ENCODE data around the gene URB1.

The URB1 gene

DNA sequence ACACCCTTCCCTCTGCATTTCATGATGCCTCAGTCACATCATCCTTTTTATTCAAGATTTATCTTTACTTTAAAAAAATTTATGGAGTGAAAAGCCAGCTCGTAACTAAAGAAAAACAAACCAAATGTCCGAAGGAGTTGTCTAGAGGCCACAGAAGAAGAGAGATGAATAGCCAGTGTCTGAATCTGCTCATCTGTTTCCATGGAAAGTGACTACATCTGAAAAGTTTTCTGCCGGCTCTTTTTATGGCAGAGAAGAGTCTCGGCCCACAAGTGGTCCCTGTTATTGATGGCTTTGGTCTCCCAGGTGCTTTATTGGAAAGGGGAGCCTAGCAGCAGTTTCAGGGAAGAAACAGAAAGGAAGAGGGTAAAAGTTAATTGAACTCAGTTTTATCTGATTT is 25.3 kb upstream of the URB1 start:
- no peak for DNase-seq (ENCODE audit: low read depth, low spot score)
- TF ChIP-seq, protein P1, sequence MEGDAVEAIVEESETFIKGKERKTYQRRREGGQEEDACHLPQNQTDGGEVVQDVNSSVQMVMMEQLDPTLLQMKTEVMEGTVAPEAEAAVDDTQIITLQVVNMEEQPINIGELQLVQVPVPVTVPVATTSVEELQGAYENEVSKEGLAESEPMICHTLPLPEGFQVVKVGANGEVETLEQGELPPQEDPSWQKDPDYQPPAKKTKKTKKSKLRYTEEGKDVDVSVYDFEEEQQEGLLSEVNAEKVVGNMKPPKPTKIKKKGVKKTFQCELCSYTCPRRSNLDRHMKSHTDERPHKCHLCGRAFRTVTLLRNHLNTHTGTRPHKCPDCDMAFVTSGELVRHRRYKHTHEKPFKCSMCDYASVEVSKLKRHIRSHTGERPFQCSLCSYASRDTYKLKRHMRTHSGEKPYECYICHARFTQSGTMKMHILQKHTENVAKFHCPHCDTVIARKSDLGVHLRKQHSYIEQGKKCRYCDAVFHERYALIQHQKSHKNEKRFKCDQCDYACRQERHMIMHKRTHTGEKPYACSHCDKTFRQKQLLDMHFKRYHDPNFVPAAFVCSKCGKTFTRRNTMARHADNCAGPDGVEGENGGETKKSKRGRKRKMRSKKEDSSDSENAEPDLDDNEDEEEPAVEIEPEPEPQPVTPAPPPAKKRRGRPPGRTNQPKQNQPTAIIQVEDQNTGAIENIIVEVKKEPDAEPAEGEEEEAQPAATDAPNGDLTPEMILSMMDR (IDR thresholded peaks at IDR 0.05; ENCODE audit: insufficient read depth, low read length, missing control alignments): no peak
- ChIA-PET CTCF (interaction anchor here (1.0 kb wide), 2 partner anchors 15 to 183 kb away, joined by 3 to 6 read pairs; no protein-coding TSS in a partner anchor), POLR2A (no interaction called here)
- H3K4me3 ChIP-seq (ENCODE audit: low read depth, low read length): no peak overlapping the region

- DNase-seq (ENCODE audit: low read depth, low spot score): no peak
- POLR2A ChIA-PET: no interaction called here
- TF ChIP-seq, protein P1 (IDR thresholded peaks at IDR 0.05; ENCODE audit: insufficient read depth, low read length, missing control alignments): no peak
- H3K4me3 ChIP-seq (ENCODE audit: low read depth, low read length): no peak overlapping the region
- CTCF ChIA-PET: interaction anchor here (1.1 to 18.1 kb wide), 8 partner anchors 8 to 184 kb away, joined by 3 to 218 read pairs (median 12); no protein-coding TSS in a partner anchor
These were observed 22.9 kb upstream of the URB1 start for GRCh38 chr21:32415451-32416398.

DNA sequence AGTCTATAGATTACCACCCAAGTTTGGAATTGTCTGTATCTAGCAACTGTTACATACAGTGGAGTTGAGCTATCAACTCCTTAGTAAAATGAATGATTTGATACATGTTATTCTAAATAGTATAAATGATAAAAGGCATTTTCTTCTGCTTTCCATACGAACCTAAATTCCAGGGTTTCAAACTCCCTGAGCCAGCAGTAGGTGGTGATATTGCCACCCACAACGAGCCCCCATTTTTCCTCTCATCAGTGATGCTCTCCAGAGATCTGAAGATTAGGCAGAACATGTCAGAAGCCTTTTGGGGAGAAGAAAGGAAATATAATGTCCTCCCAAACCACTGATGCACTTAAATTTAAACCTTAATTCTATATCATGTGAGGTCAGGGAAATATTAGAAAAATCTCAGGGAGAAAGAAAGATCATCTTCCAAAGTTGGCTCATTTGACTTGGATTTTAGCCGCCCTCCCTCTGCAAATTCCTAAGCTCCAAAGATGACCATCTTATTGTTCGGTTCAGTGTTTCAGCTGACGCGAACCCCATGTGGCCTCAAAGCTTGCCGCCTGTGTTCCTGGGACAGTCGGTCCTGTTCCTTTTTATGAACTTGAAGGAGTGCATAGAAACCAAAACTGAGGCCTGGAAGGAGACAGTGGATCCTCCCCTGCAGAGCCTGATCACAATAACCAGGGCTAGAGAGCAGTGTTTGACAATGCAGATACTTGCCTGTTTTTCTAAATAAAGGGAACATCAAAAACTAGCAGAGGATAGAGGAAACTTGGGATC is 22.0 kb upstream of the URB1 start:
- DNase-seq (ENCODE audit: low read depth, low spot score): no peak
- CTCF ChIA-PET: interaction anchor here (0.7 to 18.1 kb wide), 11 partner anchors 9 to 194 kb away, joined by 3 to 218 read pairs (median 6); no protein-coding TSS in a partner anchor
- no peak overlapping the region for H3K4me3 ChIP-seq (ENCODE audit: low read depth, low read length)
- TF ChIP-seq, protein P1 (IDR thresholded peaks at IDR 0.05; ENCODE audit: insufficient read depth, low read length, missing control alignments): peak; percentile 27
- POLR2A ChIA-PET: no interaction called here

DNA sequence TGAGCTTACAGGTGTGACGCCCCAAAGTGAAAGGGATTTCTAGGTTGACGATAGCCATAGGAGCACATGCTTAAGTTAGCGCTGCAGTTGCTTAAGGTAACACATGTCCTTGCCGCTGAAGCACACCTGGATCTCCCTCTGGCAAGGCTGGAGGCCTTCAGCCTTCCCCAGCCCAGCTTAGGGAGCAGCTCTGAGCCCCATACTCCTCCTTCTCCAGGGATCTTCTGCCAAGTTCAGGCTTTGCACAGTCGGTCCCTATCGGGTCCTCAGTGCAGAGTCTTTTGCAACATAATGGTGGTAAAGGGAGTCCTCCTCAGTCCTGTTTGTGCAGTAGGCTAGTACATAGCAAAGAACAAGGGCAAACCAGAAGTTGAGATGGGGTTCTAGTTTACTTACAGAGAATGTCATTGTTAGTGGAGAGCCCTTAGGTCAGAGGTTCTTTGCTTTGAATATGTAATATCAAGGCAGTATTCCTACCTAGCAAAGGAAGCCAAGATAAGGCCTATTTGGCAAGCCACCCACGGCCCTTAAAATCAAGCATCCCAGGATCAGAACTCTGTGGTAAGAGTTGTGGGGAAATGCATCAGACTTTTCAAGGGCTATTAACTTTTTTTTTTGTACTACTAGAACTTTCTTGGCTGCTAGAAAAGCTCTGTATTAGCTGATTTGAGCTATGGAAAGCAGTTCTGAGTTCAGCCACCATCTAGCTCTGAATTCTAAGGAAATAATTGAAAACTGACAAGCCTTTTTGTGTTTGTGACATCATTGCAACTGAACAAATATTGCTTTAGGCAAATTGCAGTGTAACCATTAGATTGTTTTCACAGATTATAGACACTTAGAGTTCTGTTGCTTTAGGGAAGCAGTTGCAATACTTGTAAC is 21.1 kb upstream of the URB1 start:
- CTCF ChIA-PET: interaction anchor here (0.7 to 18.1 kb wide), 11 partner anchors 9 to 195 kb away, joined by 3 to 218 read pairs (median 6); no protein-coding TSS in a partner anchor
- TF ChIP-seq, protein P1 (IDR thresholded peaks at IDR 0.05; ENCODE audit: insufficient read depth, low read length, missing control alignments): no peak
- H3K4me3 ChIP-seq (ENCODE audit: low read depth, low read length): no peak overlapping the region
- DNase-seq (ENCODE audit: low read depth, low spot score): no peak
- POLR2A ChIA-PET: no interaction called here

- ChIA-PET POLR2A (no interaction called here), CTCF (interaction anchor here (1.2 to 18.1 kb wide), 6 partner anchors 10 to 193 kb away, joined by 3 to 218 read pairs (median 25); no protein-coding TSS in a partner anchor)
- peak overlapping the region; percentile 56 for H3K4me3 ChIP-seq (ENCODE audit: low read depth, low read length)
- TF ChIP-seq, protein P1 (IDR thresholded peaks at IDR 0.05; ENCODE audit: insufficient read depth, low read length, missing control alignments): no peak
- DNase-seq (ENCODE audit: low read depth, low spot score): no peak
These were observed 20.2 kb upstream of the URB1 start for GRCh38 chr21:32413015-32413504.
